Right cardiac atrium (tissue), 5 donors: Measurements from ENCODE around the gene MMP13. TPM values are rescaled to one million over a fixed set of nuclear protein-coding genes. Genes with fewer than 3 reads are reported as not detected.
"Not testable (repeated sequence)": the region's sequence is repeated elsewhere in the genome, so short reads cannot be mapped to it uniquely, and the experiment has no call there.

ENCODE experiments used
- ATAC-seq, 2 donors: fragments of 200-7000 bp; cut with Tn5 transposase; one replicate each; pipeline versions ENCODE4 v1.8.0 to v1.9.1; 2020; ENCODE audit warnings: moderate library complexity in 2 of 2, mild to moderate bottlenecking in 1 of 2
- DNase-seq, 3 donors: peaks; one replicate each; pipeline ENCODE4 v3.0.0-alpha.2; 2020
- H3K27ac ChIP-seq: one replicate; pipeline ENCODE4 v1.5.1; 2013; ENCODE audit warnings: mild to moderate bottlenecking, low read length, control low read depth, moderate library complexity
- H3K27me3 ChIP-seq: one replicate; pipeline ENCODE4 v1.6.1; 2013; ENCODE audit not compliant: control insufficient read depth, insufficient read depth
- H3K4me1 ChIP-seq: one replicate; pipeline ENCODE4 v1.6.1; 2013; ENCODE audit warnings: low read length; ENCODE audit not compliant: control insufficient read depth, insufficient read depth
- H3K4me3 ChIP-seq: one replicate; pipeline ENCODE4 v1.5.1; 2013; ENCODE audit warnings: low read length, control low read depth
- H3K9me3 ChIP-seq: one replicate; pipeline ENCODE4 v1.6.1; 2013; ENCODE audit warnings: low read length; ENCODE audit not compliant: control insufficient read depth
- WGBS: extraction: QIAGEN DNeasy Blood & Tissue Kit; methylation state at CpG from one replicate; pipeline ENCODE4 v1.1.7; 2013; 5-methylcytosine and 5-hydroxymethylcytosine counted together
- intact Hi-C, 4 donors: fragments of 100-400 bp; cut with DNase I; formaldehyde crosslinking; loops; one replicate each; pipeline versions ENCODE4 v1.11.0 to v1.14.0; 2022 to 2023
- long read RNA-seq, 4 donors: library from polyadenylated mRNA; unstranded; transcript quantifications; one replicate each; pipeline ENCODE4 v2.0.0, GENCODE V29; 2020 to 2021
- polyA plus RNA-seq: library from polyadenylated mRNA; stranded (reverse); fragments of 200-250 nt; gene quantifications from one replicate; pipeline ENCODE4 v1.2.3, GENCODE V29; 2013
- total RNA-seq, 4 donors: library from RNA; stranded (reverse); fragmentation: NEBNext Ultra II Directional; extraction: Animal tissue kit (Norgen Biotek cat#: 25700); gene quantifications; one replicate each; pipeline ENCODE4 v1.2.1, GENCODE V29; 2021
- donor health status: healthy with polysubstance abuse.
- donor health status: DM: no; HTN: yes; CAD: no.
- donor health status: DM: no; HTN: no; CAD: no.
- donor health status: DM: no; HTN: yes; CAD: no; lungs with severe emphysema.
- donor health status: DM: yes; HTN: yes; CAD: no.

The MMP13 gene
- total RNA-seq, result not detected
- polyA plus RNA-seq, result not detected
- long read RNA-seq, donor 1, result 0 reads
- long read RNA-seq, donor 2, result 0 reads
- long read RNA-seq, donor 3, result 0 reads
- long read RNA-seq, donor 4, result 0 reads

DNA sequence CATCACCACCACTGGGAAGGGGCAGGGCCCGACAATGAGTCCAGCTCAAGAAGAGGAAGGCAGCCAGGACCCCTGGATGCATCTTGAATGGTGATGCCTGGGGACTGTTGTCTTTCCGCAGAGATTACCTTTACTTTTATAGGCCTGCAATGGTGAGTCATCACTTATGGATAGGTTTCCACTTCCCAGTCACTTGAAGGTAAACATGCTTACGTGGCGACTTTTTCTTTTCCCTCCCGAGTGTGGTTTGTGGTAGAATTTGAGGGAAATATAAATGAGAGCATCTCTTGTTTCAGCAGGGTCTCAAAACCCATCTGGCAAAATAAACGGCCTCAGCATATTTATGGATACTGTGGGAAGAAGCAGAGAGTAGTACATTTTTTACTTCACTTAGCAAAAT is at the start of gene MMP13:
Gene MMP13, minus strand, starts transcription at position 109 of the 400 bp plus-strand sequence. Its CDS starts 27 bp downstream, at position 82.
- Histone ChIP-seq H3K4me3 (no peak within 1 kb of the TSS), H3K27ac (no peak within 1 kb of the TSS), H3K9me3 (no peaks in the 10 kb centered on the region), H3K4me1 (no peaks in the 10 kb centered on the region), H3K27me3 (no peaks in the 10 kb centered on the region)
- ATAC-seq (no peak), DNase-seq (no peak)
- WGBS, result 89% methylated on average over 6 of the region's 6 CpGs
- intact Hi-C loops, result no loop called here

DNA sequence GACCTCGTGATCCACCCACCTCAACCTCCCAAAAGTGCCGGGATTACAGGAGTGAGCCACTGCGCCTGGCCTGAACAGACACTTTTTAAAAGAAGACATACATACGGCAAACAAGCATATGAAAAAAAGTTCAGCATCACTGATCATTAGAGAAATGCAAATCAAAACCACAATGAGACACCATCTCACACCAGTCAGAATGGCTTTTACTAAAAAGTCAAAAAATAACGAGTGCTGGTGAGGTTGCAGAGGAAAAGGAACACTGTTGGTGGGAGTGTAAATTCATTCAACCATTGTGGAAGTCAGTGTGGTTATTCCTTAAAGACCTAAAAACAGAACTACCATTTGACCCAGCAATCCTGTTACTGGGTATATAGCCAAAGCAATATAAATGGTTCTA is 48.7 kb upstream of the MMP13 start:
- H3K9me3 ChIP-seq, intact Hi-C loops, H3K27ac ChIP-seq, DNase-seq, H3K4me1 ChIP-seq, H3K4me3 ChIP-seq, H3K27me3 ChIP-seq, ATAC-seq: not testable (repeated sequence)
- 89% methylated on average over 5 of the region's 5 CpGs for WGBS

DNA sequence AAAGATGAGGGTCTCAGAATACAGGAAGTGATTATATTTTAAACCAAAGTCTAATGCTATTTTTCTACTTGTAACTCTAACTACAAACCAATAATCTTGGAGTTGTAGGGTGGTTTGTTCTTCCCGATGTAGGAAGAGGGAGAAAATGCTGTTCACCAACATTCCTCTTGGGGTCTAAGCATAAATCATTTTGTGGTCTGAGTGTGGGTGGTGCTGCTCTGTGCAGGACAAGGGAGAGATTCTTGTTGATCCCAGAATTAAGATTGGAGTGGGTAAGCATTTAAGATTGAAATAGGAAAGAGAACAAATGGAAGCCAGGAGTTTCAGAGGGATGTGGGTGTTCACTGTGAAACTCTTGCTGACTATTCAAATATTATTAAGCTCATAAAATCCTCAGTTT is 38.6 kb upstream of the MMP13 start:
- 79% methylated on average over 1 of the region's 1 CpG for WGBS
- DNase-seq (no peak), ATAC-seq (no peak)
- H3K4me3 ChIP-seq, result no peak overlapping the region
- no peaks in the 10 kb centered on the region for H3K9me3 ChIP-seq
- no peaks in the 10 kb centered on the region for H3K27me3 ChIP-seq
- H3K27ac ChIP-seq, result no peak overlapping the region
- no peaks in the 10 kb centered on the region for H3K4me1 ChIP-seq
- intact Hi-C loops, result no loop called here

DNA sequence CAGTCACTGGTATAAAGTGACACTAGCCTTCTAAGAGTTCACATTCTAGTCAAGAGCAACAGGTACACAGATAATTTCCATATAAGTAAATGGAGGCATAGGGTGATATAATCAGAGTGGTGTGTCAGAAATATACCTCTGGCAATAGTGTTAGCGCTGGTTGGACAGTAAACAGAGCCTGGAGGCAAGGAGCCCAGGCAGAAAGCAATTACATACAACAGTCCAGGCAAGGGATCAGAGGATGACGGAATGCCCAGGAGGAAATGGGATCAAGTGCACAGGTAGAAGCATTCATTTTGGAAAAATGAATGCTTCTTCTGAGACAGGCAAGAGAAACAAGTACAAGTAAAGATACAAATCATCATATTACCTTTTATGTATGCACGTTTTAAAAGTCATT is 36.2 kb upstream of the MMP13 start:
- no peak for DNase-seq
- H3K27me3 ChIP-seq, result no peaks in the 10 kb centered on the region
- WGBS, result 64% methylated on average over 3 of the region's 3 CpGs
- no peak overlapping the region for H3K4me3 ChIP-seq
- H3K9me3 ChIP-seq, result no peaks in the 10 kb centered on the region
- no peaks in the 10 kb centered on the region for H3K4me1 ChIP-seq
- H3K27ac ChIP-seq, result no peak overlapping the region
- intact Hi-C loops, result no loop called here
- ATAC-seq, result no peak

DNA sequence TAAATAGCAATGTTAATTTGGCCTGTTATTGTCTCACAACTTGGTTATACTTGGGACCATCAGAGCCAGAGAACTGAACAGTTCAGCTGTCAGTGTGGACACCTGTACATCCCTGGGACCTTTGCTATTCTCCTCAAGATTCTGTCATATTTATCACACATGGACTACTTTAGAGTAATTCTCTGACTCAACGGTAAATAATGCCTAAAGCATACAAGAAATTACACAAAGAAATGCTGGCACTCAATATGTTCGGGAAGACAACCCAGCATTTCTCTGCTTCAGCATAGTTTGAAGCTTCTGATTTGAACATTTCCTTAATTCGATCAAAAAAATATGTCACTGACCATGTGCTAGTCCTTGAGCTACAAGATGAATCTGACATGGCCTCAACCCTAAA is 34.6 kb upstream of the MMP13 start:
- intact Hi-C loops, result no loop called here
- H3K27me3 ChIP-seq, result no peaks in the 10 kb centered on the region
- WGBS, result 92% methylated on average over 3 of the region's 3 CpGs
- H3K4me3 ChIP-seq, result no peak overlapping the region
- no peak for DNase-seq
- H3K9me3 ChIP-seq, result no peaks in the 10 kb centered on the region
- ATAC-seq, result no peak
- no peaks in the 10 kb centered on the region for H3K4me1 ChIP-seq
- H3K27ac ChIP-seq, result no peak overlapping the region

DNA sequence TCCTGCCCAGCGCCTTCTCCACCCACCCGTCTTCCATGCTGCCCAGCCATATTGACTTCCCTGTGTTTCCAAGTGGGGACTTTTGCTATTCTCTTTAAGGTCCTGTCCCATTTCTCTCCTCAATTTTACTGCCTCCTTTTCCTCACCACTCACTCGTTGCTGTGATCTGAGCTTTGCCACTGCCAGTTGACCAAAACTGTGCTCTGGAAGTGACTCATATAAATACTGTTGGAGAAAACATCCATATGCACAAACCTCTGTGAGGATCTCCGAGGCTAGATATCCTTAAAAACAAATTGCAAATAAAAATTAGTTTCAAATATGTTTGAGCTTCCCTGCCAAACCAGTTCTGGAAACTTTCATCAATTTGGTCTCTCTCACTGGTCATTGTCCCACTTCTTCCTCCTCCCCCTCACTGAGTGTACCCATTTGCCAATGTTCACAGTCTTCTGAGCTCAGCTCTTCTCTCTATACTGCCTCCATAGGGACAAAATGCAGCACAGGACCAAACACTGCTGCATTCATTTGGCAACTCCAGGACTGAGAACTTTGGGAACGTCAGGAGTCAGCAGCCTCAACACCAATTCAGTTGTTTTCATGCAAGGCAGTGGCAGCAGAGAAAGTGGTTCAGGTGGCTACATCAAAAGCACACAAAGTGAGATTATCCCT is 34.0 kb upstream of the MMP13 start:
- no peaks in the 10 kb centered on the region for H3K9me3 ChIP-seq
- no peak for ATAC-seq
- 74% methylated on average over 5 of the region's 5 CpGs for WGBS
- H3K4me3 ChIP-seq, result no peak overlapping the region
- no peak overlapping the region for H3K27ac ChIP-seq
- no peaks in the 10 kb centered on the region for H3K27me3 ChIP-seq
- no peak for DNase-seq
- no peaks in the 10 kb centered on the region for H3K4me1 ChIP-seq
- intact Hi-C loops, result no loop called here

DNA sequence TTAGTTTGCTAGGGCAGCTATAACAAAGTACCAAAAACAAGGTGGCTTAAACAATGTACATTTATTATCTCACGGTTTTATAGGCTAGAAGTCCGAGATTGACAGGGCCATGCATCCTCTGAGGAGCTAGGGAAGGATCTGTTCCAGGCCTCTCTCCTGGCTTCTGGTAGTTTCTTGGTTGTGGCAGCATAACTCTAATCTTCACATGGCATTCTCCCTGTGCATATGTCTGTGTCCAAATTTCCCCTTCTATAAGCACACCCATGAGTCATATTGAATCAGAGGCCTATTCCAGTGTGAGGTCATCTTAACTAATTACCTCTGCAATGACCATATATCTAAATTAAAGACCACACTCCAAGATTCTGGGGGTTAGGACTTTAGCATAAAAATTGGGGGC is 31.3 kb upstream of the MMP13 start:
- H3K4me1 ChIP-seq, result no peaks in the 10 kb centered on the region
- intact Hi-C loops, result no loop called here
- H3K9me3 ChIP-seq, result no peaks in the 10 kb centered on the region
- no peaks in the 10 kb centered on the region for H3K27me3 ChIP-seq
- ATAC-seq (no peak), DNase-seq (no peak)
- H3K27ac ChIP-seq, result no peak overlapping the region
- 79% methylated on average over 2 of the region's 2 CpGs for WGBS
- no peak overlapping the region for H3K4me3 ChIP-seq

DNA sequence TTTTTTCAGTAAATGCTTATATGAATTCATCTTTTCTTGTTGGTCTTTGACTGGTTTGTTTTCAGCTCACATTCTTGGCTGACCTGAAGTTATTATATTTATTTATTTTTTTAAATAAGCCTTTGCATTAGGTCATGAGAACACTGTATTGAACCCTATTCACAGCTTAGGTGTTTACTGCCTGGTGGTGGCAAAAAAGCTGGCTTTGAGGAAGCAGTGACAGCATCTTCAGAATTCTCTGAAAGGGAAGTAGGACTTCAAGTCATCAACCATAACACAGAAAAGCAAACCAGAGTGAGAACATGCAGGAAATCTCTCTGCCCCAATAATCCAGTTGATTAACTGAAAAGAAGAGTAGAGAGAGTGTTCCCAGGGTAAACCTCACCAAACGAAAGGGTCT is 30.3 kb upstream of the MMP13 start:
- H3K4me1 ChIP-seq, result no peaks in the 10 kb centered on the region
- WGBS, result 72% methylated on average over 1 of the region's 1 CpG
- H3K27me3 ChIP-seq, result no peaks in the 10 kb centered on the region
- no peak overlapping the region for H3K27ac ChIP-seq
- ATAC-seq (no peak), DNase-seq (no peak)
- H3K9me3 ChIP-seq, result no peaks in the 10 kb centered on the region
- H3K4me3 ChIP-seq, result no peak overlapping the region
- intact Hi-C loops, result no loop called here

DNA sequence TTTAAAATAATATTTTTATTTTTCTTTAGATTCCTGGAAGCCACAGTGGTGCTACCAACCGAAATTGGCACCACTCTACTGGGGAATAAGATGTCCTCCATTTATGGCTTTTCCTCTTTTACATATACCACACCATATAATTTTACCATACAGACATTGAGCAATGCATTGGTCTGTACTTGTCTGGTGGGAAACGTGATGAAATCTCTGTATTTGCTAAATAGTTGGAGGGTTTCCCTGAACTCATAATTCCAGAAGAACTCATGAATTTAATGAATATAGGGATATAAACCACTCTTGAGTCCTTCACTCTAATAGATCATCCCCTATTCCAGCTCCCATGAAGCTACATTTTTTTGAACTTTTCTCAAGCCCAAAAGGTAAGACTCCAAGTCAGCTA is 28.0 kb upstream of the MMP13 start:
- H3K4me3 ChIP-seq, result no peak overlapping the region
- H3K9me3 ChIP-seq, result no peaks in the 10 kb centered on the region
- intact Hi-C loops, result no loop called here
- ATAC-seq, result no peak
- no peak overlapping the region for H3K27ac ChIP-seq
- H3K27me3 ChIP-seq, result no peaks in the 10 kb centered on the region
- no peaks in the 10 kb centered on the region for H3K4me1 ChIP-seq
- no peak for DNase-seq
- WGBS, result 68% methylated on average over 2 of the region's 2 CpGs

DNA sequence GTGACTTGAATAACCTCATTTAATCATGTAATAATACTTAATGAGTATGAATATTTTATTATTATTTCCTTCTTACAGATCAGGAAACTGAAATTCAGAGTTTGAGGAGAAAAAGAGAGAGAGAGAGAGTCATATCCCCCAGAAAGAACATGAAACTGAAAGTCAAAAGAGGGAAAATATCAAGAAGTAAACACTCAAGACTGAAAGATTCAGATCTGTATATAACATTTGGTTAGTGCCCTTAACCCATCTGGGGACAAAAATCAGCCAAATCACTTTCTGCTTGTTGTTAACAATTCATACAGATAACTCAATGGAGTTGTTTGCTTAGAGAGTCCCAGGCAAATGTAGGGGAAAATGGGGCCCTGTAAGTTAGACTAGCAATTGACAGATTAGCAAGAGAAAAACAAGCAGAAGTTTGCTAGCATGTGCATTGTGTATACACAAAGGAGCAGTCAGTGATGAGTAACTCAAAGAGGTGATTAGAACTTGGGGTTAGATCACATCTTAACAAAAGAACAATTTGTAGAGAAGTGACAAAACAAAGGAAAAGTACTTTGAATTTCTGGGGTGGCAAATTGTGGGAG is 25.9 kb upstream of the MMP13 start:
- Histone ChIP-seq H3K4me1 (no peaks in the 10 kb centered on the region), H3K27ac (no peak overlapping the region)

DNA sequence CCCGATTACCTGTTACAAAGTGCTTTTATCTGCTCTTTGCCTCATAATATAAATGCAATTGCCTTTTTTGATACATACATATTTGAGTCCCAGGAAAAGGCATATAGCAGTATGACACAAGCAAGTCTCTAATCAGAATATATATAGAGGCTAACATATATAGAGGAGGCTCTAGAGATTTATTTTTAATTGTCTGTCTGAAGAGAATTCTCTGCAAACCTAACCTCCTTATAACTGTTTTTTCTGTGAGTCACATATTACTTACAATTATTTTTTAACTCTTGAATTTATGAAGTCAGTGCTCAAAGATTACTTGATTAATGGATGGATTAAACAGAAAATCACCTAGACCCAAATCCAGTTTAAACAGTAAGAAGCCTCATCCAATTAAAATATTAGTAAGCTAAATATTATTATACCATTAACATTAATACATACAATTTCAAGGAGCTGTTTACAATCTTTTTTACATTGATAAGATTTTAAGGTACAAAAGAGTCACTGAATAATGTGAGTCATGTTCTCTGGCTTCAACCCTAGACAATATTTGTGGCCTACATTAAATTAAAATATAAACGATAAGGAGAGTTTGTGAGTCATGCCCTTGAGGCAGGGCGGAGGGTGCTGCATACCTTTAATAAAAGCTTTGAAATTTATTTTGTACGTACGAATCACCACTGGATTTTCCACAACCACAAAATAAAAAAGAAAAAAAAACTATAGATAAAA is 19.2 kb upstream of the MMP13 start:
- no peaks in the 10 kb centered on the region for H3K4me1 ChIP-seq
- no peak overlapping the region for H3K27ac ChIP-seq
- H3K4me3 ChIP-seq, result no peak overlapping the region
- intact Hi-C loops, result no loop called here
- ATAC-seq (no peak), DNase-seq (no peak)
- no peaks in the 10 kb centered on the region for H3K9me3 ChIP-seq
- H3K27me3 ChIP-seq, result no peaks in the 10 kb centered on the region
- 84% methylated on average over 5 of the region's 5 CpGs for WGBS

More for the DNA sequence above, 25.9 kb upstream of the MMP13 start:
- DNase-seq (no peak), ATAC-seq (no peak)
- Histone ChIP-seq H3K9me3 (no peaks in the 10 kb centered on the region), H3K27me3 (no peaks in the 10 kb centered on the region), H3K4me3 (no peak overlapping the region)
- intact Hi-C loops, result no loop called here
